DND-41 (cell line): ENCODE measurements around the gene PDE1C.

ENCODE experiments used
- ATAC-seq: fragments of 200-7000 bp; cut with Tn5 transposase; 3 replicates; pipeline ENCODE4 v1.9.1; 2021; ENCODE audit warnings: low read depth; ENCODE audit not compliant: insufficient read depth
- DNase-seq: peaks from one replicate; pipeline ENCODE4 v3.0.0-alpha.2; 2020
- H2AFZ ChIP-seq: 2 replicates; pipeline ENCODE4 v1.6.0; 2012; ENCODE audit warnings: low read depth, low read length
- H3K27ac ChIP-seq: 2 replicates; pipeline ENCODE4 v1.5.1; 2012; ENCODE audit warnings: low read length, inconsistent platforms
- H3K27me3 ChIP-seq: fragments of 200-600 bp; sonication (generic); 2 replicates; pipeline ENCODE4 v1.6.0; 2012; ENCODE audit warnings: low read length, mild to moderate bottlenecking, inconsistent platforms; ENCODE audit not compliant: insufficient read depth, poor library complexity
- H3K36me3 ChIP-seq: 2 replicates; pipeline ENCODE4 v1.5.1; 2012; ENCODE audit warnings: low read length, inconsistent platforms; ENCODE audit not compliant: insufficient read depth
- H3K4me1 ChIP-seq: 2 replicates; pipeline ENCODE4 v1.5.1; 2012; ENCODE audit warnings: mild to moderate bottlenecking, low read length; ENCODE audit not compliant: insufficient read depth
- H3K4me2 ChIP-seq: 2 replicates; pipeline ENCODE4 v1.6.0; 2012; ENCODE audit warnings: mild to moderate bottlenecking, moderate library complexity, low read length, inconsistent platforms; ENCODE audit not compliant: insufficient read depth
- H3K4me3 ChIP-seq, 2 experiments: fragments of 200-600 bp in 1 of 2; shearing (Covaris generic) in 1 of 2; 2 replicates each; pipeline ENCODE4 v1.5.1; 2012 to 2016; ENCODE audit warnings: inconsistent platforms in 2 of 2, low read length in 2 of 2, mild to moderate bottlenecking in 2 of 2, low read depth in 1 of 2, moderate library complexity in 1 of 2
- H3K79me2 ChIP-seq: 2 replicates; pipeline ENCODE4 v1.6.0; 2012; ENCODE audit warnings: low read length, inconsistent platforms; ENCODE audit not compliant: insufficient read depth
- H3K9ac ChIP-seq: 2 replicates; pipeline ENCODE4 v1.6.0; 2012; ENCODE audit warnings: low read depth, mild to moderate bottlenecking, inconsistent platforms, low read length, moderate library complexity
- H3K9me3 ChIP-seq: 2 replicates; pipeline ENCODE4 v1.5.1; 2012; ENCODE audit warnings: low read length, moderate library complexity, mild to moderate bottlenecking, inconsistent platforms; ENCODE audit not compliant: insufficient read depth, severe bottlenecking
- H4K20me1 ChIP-seq: 2 replicates; pipeline ENCODE4 v1.6.0; 2012; ENCODE audit warnings: low read length; ENCODE audit not compliant: insufficient read depth
- CTCF ChIP-seq: IDR thresholded peaks from 2 replicates; pipeline ENCODE4 v1.5.1; 2012; ENCODE audit warnings: borderline replicate concordance, low read length, moderate library complexity, mild to moderate bottlenecking; ENCODE audit not compliant: poor library complexity, severe bottlenecking; ENCODE audit errors: extremely low read depth
- EZH2 ChIP-seq: IDR thresholded peaks from 3 replicates; pipeline ENCODE4 v1.6.1; 2012; ENCODE audit warnings: borderline replicate concordance, low read depth, mild to moderate bottlenecking, moderate library complexity, low read length, inconsistent platforms; ENCODE audit not compliant: severe bottlenecking

The PDE1C gene

GRCh38 chr7:31991846-31992245 lies 78.4 kb downstream of the PDE1C start:
- H3K4me1 ChIP-seq = no peaks in the 10 kb centered on the region
- H4K20me1 ChIP-seq = no peaks in the 10 kb centered on the region
- no peak for TF ChIP-seq CTCF
- no peak for TF ChIP-seq EZH2
- no peak overlapping the region for H3K27ac ChIP-seq
- ATAC-seq = no peak
- H3K27me3 ChIP-seq = no peaks in the 10 kb centered on the region
- H2AFZ ChIP-seq = no peak overlapping the region
- H3K4me3 ChIP-seq = no peak overlapping the region
- H3K4me2 ChIP-seq = no peak overlapping the region
- H3K36me3 ChIP-seq = no peaks in the 10 kb centered on the region
- no peak overlapping the region for H3K9ac ChIP-seq
- DNase-seq = no peak
- H3K79me2 ChIP-seq = no peaks in the 10 kb centered on the region
- H3K9me3 ChIP-seq = no peaks in the 10 kb centered on the region

- Histone ChIP-seq H3K9ac (no peak overlapping the region), H3K4me3 (no peak overlapping the region), H3K4me2 (no peak overlapping the region), H2AFZ (no peak overlapping the region), H3K79me2 (no peaks in the 10 kb centered on the region), H3K27me3 (no peaks in the 10 kb centered on the region), H3K36me3 (no peaks in the 10 kb centered on the region), H3K27ac (no peak overlapping the region), H3K4me1 (no peaks in the 10 kb centered on the region), H4K20me1 (no peaks in the 10 kb centered on the region), H3K9me3 (no peaks in the 10 kb centered on the region)
- ATAC-seq (no peak), DNase-seq (no peak)
- TF ChIP-seq CTCF = no peak
- TF ChIP-seq EZH2 = no peak
These were observed 78.8 kb downstream of the PDE1C start for GRCh38 chr7:31991406-31991805.

GRCh38 chr7:31986878-31987518 lies 83.2 kb downstream of the PDE1C start:
- Histone ChIP-seq H3K4me3 (no peak overlapping the region), H3K9me3 (no peaks in the 10 kb centered on the region), H3K27me3 (no peaks in the 10 kb centered on the region), H3K36me3 (no peaks in the 10 kb centered on the region), H3K27ac (no peak overlapping the region), H3K4me1 (no peaks in the 10 kb centered on the region), H3K4me2 (no peak overlapping the region), H3K79me2 (no peaks in the 10 kb centered on the region), H3K9ac (no peak overlapping the region), H2AFZ (no peak overlapping the region), H4K20me1 (no peaks in the 10 kb centered on the region)
- no peak for ATAC-seq
- TF ChIP-seq CTCF = no peak
- TF ChIP-seq EZH2 = no peak
- no peak for DNase-seq
